ENCODE measurements around the gene CLEC4M. TPM values are rescaled to one million over a fixed set of nuclear protein-coding genes. Genes with fewer than 3 reads are reported as not detected.
"Not testable (repeated sequence)": the region's sequence is repeated elsewhere in the genome, so short reads cannot be mapped to it uniquely, and the experiment has no call there.

Gene CLEC4M
- total RNA-seq, 1 donor from 2014 or later = not detected

DNA sequence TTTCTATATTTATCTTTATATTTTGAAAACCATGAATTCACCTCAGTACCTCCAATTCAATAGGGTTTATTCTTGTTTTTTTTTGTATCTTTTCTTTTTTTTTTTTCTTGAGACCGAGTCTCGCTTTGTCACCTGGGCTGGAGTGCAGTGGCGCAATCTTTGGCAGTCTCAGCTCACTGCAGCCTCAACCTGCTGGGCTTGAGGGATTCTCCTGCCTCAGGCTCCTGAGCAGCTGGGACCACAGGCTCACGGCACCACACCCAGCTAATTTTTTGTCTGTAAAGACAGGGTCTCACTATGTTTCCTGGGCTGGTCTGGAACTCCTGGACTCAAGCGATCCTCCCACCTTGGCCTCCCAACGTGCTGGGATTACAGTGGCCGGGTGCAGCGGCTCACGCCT, 43.8 kb downstream of the CLEC4M start:
- Mint-ChIP-seq H3K9me3 (peaks cover 32% of the 10 kb centered on the region), H3K27me3 (ENCODE audit: insufficient read depth) (peaks cover 29% of the 10 kb centered on the region), H3K36me3 (ENCODE audit: low read depth) (peaks cover 7% of the 10 kb centered on the region), H3K27ac (no peak overlapping the region), H3K4me3 (no peak overlapping the region), H3K4me1 (ENCODE audit: low read depth) (peaks cover 9% of the 10 kb centered on the region)
- intact Hi-C loops (cut with micrococcal nuclease) = loop anchor here (1.0 to 10.0 kb wide), 5 partner anchors 8 to 612 kb away; no protein-coding TSS in a partner anchor
- DNase-seq (ENCODE audit: low spot score) = no peak

DNA sequence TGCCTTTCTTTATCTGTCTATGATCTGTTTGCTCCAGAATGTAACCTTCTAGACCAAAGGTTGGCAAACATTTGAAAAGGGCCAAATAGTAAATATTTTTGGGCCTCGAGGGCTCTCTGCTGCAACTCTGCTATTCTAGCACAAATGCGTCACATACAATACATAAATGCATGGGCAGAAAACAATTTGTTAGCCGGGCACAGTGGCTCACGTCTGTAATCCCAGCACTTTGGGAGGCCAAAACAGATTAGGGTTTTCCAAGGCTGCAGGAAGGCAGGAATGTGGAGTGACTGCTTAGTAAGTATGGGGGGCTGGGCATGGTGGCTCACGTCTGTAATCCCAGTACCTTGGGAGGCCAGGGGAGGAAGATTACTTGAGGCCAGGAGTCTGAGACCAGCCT, 45.1 kb downstream of the CLEC4M start:
- Mint-ChIP-seq H3K4me1 (ENCODE audit: low read depth) (peaks cover 9% of the 10 kb centered on the region), H3K9me3 (peaks cover 29% of the 10 kb centered on the region), H3K27ac (no peak overlapping the region), H3K27me3 (ENCODE audit: insufficient read depth) (peaks cover 20% of the 10 kb centered on the region), H3K4me3 (no peak overlapping the region), H3K36me3 (ENCODE audit: low read depth) (peaks cover 5% of the 10 kb centered on the region)
- intact Hi-C loops (cut with micrococcal nuclease) = loop anchor here (10.0 kb wide), 1 partner anchor 613 kb away; no protein-coding TSS in a partner anchor
- DNase-seq (ENCODE audit: low spot score) = no peak

DNA sequence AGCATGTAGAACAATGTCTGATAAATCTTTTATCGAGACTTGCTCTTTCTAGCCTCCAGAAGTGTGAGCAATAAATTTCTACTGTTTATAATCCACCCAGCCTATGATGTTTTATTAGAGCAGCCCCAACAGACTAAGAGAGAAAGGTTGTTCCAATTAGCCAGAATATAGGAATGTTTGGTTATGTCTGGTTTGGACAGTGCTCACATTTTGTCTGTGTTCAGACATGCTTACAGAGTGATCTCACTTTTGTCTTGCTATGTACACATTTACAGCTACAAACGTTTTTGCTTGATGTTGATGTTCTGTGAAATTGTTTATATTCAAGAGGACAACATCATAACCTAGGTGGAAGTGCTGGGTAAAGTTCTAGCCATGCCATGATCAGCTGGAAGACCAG, 48.9 kb downstream of the CLEC4M start:
- Mint-ChIP-seq H3K36me3 (ENCODE audit: low read depth) (peaks cover 5% of the 10 kb centered on the region), H3K9me3 (peaks cover 45% of the 10 kb centered on the region), H3K27ac (no peak overlapping the region), H3K4me1 (ENCODE audit: low read depth) (peaks cover 22% of the 10 kb centered on the region), H3K4me3 (no peak overlapping the region), H3K27me3 (ENCODE audit: insufficient read depth) (peaks cover 6% of the 10 kb centered on the region)
- intact Hi-C loops (cut with micrococcal nuclease) = no loop called here
- DNase-seq (ENCODE audit: low spot score) = no peak

DNA sequence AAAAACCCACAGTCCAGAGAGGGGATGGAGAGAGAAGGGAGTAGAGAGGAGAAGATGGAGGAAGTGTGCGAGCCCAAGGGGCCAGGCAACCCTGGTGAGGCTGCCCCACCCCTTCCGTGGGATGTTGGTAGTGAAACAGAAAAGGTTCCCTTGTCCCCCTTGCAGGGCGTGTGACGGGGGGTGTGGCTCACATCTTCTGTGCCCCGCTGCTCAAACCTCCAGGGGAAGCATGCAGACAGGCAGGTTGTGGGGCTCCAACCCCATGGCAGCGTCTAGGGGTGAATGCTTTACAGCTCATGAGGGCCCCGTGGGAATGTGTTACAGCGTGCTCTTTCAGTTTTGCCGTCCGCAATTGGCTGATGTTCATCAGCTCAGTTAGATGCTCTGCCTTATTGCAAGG, 52.3 kb downstream of the CLEC4M start:
- H3K27me3 Mint-ChIP-seq (ENCODE audit: insufficient read depth) = peaks cover 11% of the 10 kb centered on the region
- H3K4me3 Mint-ChIP-seq = no peak overlapping the region
- H3K27ac Mint-ChIP-seq = no peak overlapping the region

DNA sequence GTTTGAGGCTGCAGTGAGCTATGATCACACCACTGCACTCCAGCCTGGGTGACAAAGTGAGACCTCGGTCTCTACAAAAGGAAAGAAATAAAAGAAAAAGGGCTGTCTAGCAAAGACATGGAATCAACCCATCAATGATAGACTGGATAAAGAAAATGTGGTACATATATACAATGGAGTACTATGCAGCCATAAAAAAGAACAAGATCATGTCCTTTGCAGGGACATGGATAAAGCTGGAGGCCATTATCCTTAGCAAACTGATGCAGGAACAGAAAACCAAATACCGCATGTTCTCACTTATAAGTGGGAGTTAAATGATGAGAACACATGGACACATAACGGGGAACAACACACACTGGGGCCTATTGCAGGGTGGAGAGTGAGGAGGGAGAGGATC, 53.0 kb downstream of the CLEC4M start:
- H3K36me3 Mint-ChIP-seq (ENCODE audit: low read depth); H3K27ac Mint-ChIP-seq; DNase-seq (ENCODE audit: low spot score); H3K4me3 Mint-ChIP-seq; intact Hi-C loops (cut with micrococcal nuclease): not testable (repeated sequence)
- H3K9me3 Mint-ChIP-seq = peaks cover 44% of the 10 kb centered on the region
- peaks cover 19% of the 10 kb centered on the region for H3K4me1 Mint-ChIP-seq (ENCODE audit: low read depth)
- H3K27me3 Mint-ChIP-seq (ENCODE audit: insufficient read depth) = peaks cover 17% of the 10 kb centered on the region

More for the DNA sequence above, 52.3 kb downstream of the CLEC4M start:
- intact Hi-C loops (cut with micrococcal nuclease) = no loop called here
- Mint-ChIP-seq H3K36me3 (ENCODE audit: low read depth) (peaks cover 5% of the 10 kb centered on the region), H3K9me3 (peaks cover 51% of the 10 kb centered on the region), H3K4me1 (ENCODE audit: low read depth) (peaks cover 19% of the 10 kb centered on the region)
- DNase-seq (ENCODE audit: low spot score) = no peak

DNA sequence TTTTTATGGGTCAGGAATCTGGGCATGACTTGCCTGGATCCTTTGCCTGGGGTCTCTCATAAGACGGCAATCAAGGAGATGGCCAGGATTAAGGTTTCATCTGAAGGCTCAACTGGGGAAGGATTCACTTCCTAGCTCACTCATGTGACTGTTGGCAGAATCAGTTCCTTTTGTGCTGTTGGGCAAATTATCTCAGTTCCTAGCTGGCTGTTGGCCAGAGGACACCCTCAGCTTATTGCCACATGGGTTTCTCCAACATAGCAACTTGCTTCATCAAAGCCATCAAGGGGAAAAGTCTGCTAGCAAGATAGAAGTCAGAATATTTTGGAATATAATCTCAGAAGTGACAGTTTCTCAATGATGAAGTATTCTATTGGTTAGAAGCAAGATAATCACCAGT, 54.8 kb downstream of the CLEC4M start:
- Mint-ChIP-seq H3K27me3 (ENCODE audit: insufficient read depth) (peaks cover 22% of the 10 kb centered on the region), H3K9me3 (peaks cover 30% of the 10 kb centered on the region)

DNA sequence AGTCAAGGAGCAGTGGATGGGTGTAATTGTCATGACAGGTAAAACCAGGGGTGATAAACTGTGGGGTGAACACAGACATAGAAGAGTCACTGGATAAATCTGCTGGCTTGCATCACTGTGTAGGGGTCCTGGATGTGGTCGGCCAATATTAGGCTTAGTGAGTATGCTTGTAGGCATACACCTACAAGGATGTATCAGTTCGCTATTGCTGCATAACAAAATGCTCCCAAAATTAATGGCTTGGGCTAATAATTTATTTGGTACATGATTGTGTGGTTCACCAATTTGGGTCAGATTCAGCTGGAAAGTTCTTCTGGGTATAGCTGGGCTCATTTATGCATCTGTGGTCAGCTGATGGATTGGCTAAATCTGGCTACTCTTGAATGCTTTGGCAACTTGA, 55.8 kb downstream of the CLEC4M start:
- no peak for DNase-seq (ENCODE audit: low spot score)
- Mint-ChIP-seq H3K27ac (no peak overlapping the region), H3K4me3 (no peak overlapping the region), H3K4me1 (ENCODE audit: low read depth) (peaks cover 19% of the 10 kb centered on the region), H3K9me3 (peaks cover 30% of the 10 kb centered on the region), H3K36me3 (ENCODE audit: low read depth) (no peaks in the 10 kb centered on the region), H3K27me3 (ENCODE audit: insufficient read depth) (peaks cover 22% of the 10 kb centered on the region)
- intact Hi-C loops (cut with micrococcal nuclease) = no loop called here

More for the DNA sequence above, 54.8 kb downstream of the CLEC4M start:
- Mint-ChIP-seq H3K36me3 (ENCODE audit: low read depth) (no peaks in the 10 kb centered on the region), H3K27ac (no peak overlapping the region), H3K4me1 (ENCODE audit: low read depth) (peaks cover 19% of the 10 kb centered on the region), H3K4me3 (no peak overlapping the region)
- DNase-seq (ENCODE audit: low spot score) = no peak
- intact Hi-C loops (cut with micrococcal nuclease) = no loop called here

Other genes starting within 250 kb of the CLEC4M start
- gene ZNF358, start 247.1 kb upstream of the CLEC4M start, total RNA-seq = 4.8 and 5.2 TPM in 2 replicates
- gene MCOLN1, start 240.6 kb upstream of the CLEC4M start, total RNA-seq = 14.0 and 14.4 TPM in 2 replicates
- 131 and 136 TPM in 2 replicates for gene PNPLA6, start 227.5 kb upstream of the CLEC4M start, total RNA-seq
- gene CAMSAP3, start 167.4 kb upstream of the CLEC4M start, total RNA-seq = 0.37 and 0.67 TPM in 2 replicates
- gene XAB2, start 133.7 kb upstream of the CLEC4M start, total RNA-seq = 50.7 and 51.2 TPM in 2 replicates
- gene PET100, start 133.4 kb upstream of the CLEC4M start, total RNA-seq = 88.5 and 93.4 TPM in 2 replicates
- 0.34 and 1.4 TPM in 2 replicates for gene PCP2, start 129.5 kb upstream of the CLEC4M start, total RNA-seq
- 101 and 102 TPM in 2 replicates for gene STXBP2, start 126.1 kb upstream of the CLEC4M start, total RNA-seq
- gene RETN, start 94.2 kb upstream of the CLEC4M start, total RNA-seq = not detected in 2 replicates
- gene MCEMP1, start 86.2 kb upstream of the CLEC4M start, total RNA-seq = not detected in 2 replicates
- gene TRAPPC5, start 82.4 kb upstream of the CLEC4M start, total RNA-seq = 72.2 and 86.8 TPM in 2 replicates
- gene FCER2, start 61.1 kb upstream of the CLEC4M start, total RNA-seq = not detected in 2 replicates
- not detected in 2 replicates for gene CLEC4G, start 31.1 kb upstream of the CLEC4M start, total RNA-seq
- not detected in 2 replicates for gene CD209, start 15.7 kb upstream of the CLEC4M start, total RNA-seq
- gene EVI5L, start 67.0 kb downstream of the CLEC4M start, total RNA-seq = 4.4 TPM in 2 replicates
- gene PRR36, start 111.1 kb downstream of the CLEC4M start, total RNA-seq = 0.05 and 0.17 TPM in 2 replicates
- gene LRRC8E, start 125.3 kb downstream of the CLEC4M start, total RNA-seq = not detected in 2 replicates
- gene MAP2K7, start 140.6 kb downstream of the CLEC4M start, total RNA-seq = 47.6 and 51.9 TPM in 2 replicates
- gene TGFBR3L, start 151.6 kb downstream of the CLEC4M start, total RNA-seq = 6.9 and 7.5 TPM in 2 replicates
- 21.3 and 22.4 TPM in 2 replicates for gene SNAPC2, start 157.1 kb downstream of the CLEC4M start, total RNA-seq
- gene CTXN1, start 162.9 kb downstream of the CLEC4M start, total RNA-seq = 1.9 and 2.6 TPM in 2 replicates
- 114 and 120 TPM in 2 replicates for gene TIMM44, start 180.4 kb downstream of the CLEC4M start, total RNA-seq
- gene ELAVL1, start 242.4 kb downstream of the CLEC4M start, total RNA-seq = 182 and 186 TPM in 2 replicates